AG04449 (cell line): Measurements from ENCODE around the gene RBM4.
"Not testable (repeated sequence)": the region's sequence is repeated elsewhere in the genome, so short reads cannot be mapped to it uniquely, and the experiment has no call there.

ENCODE experiments used
- CTCF ChIA-PET: fragments of 350-600 bp; formaldehyde crosslinking; extraction: SDS; loops from one replicate; lab custom pipeline; 2021; ENCODE audit warnings: antibody characterized with exemption; lab: Yijun Ruan, JAX
- POLR2A ChIA-PET: fragments of 400-600, 350-600 bp; formaldehyde crosslinking; extraction: SDS; loops from one replicate; lab custom pipeline; 2020; ENCODE audit warnings: antibody characterized with exemption, inconsistent platforms; lab: Yijun Ruan, JAX
- DNase-seq: peaks from one replicate; pipeline ENCODE4 v3.0.0-alpha.2; 2010; ENCODE audit warnings: low read depth, low spot score
- H3K4me3 ChIP-seq: 2 replicates; pipeline ENCODE4 v1.5.1; 2011; ENCODE audit warnings: low read depth, mild to moderate bottlenecking, control low read depth, low read length
- CTCF ChIP-seq: IDR thresholded peaks from one replicate; pipeline ENCODE4 v1.5.1; 2011; ENCODE audit warnings: mild to moderate bottlenecking, moderate library complexity, low read length, control low read depth, inconsistent platforms; ENCODE audit not compliant: insufficient read depth; ENCODE audit errors: missing control alignments

RBM4 gene

GRCh38 chr11:66600631-66601233, 37.8 kb upstream of the RBM4 start:
- ChIA-PET CTCF (interaction anchor here (1.0 to 1.4 kb wide), 3 partner anchors 8 to 16 kb away, joined by 3 to 4 read pairs (median 3); partner anchors contain the start of genes CCDC87 and CCS), POLR2A (interaction anchor here (0.6 to 1.4 kb wide), 2 partner anchors 16 to 20 kb away, joined by 3 to 6 read pairs; partner anchors contain the start of gene RBM14)
- no peak overlapping the region for H3K4me3 ChIP-seq

GRCh38 chr11:66603072-66603471, 35.4 kb upstream of the RBM4 start:
- TF ChIP-seq CTCF: no peak
- H3K4me3 ChIP-seq: no peak overlapping the region
- CTCF ChIA-PET: interaction anchor here (1.0 to 1.2 kb wide), 2 partner anchors 11 to 34 kb away, joined by 3 to 7 read pairs; partner anchors contain the start of gene CCDC87
- DNase-seq: no peak
- POLR2A ChIA-PET: interaction anchor here (1.0 to 1.2 kb wide), 3 partner anchors 13 to 72 kb away, joined by 3 to 6 read pairs (median 3); partner anchors contain the start of gene RBM14

More at GRCh38 chr11:66600631-66601233, 37.8 kb upstream of the RBM4 start:
- no peak for TF ChIP-seq CTCF
- no peak for DNase-seq

GRCh38 chr11:66604155-66604554, 34.3 kb upstream of the RBM4 start:
- CTCF ChIA-PET: no interaction called here
- DNase-seq: no peak
- no peak for TF ChIP-seq CTCF
- POLR2A ChIA-PET: interaction anchor here (1.3 kb wide), 1 partner anchor 12 kb away, joined by 4 read pairs; the partner anchor contains the start of gene RBM14
- H3K4me3 ChIP-seq: no peak overlapping the region

- ChIA-PET POLR2A (interaction anchor here (1.7 kb wide), 1 partner anchor 10 kb away, joined by 10 read pairs; the partner anchor contains the start of gene RBM14), CTCF (interaction anchor here (0.6 to 1.2 kb wide), 3 partner anchors 14 to 123 kb away, joined by 3 to 6 read pairs (median 4); partner anchors contain the start of gene CCDC87)
- not testable (repeated sequence) for DNase-seq, H3K4me3 ChIP-seq
Observed at GRCh38 chr11:66606608-66607007, 31.9 kb upstream of the RBM4 start.

GRCh38 chr11:66607126-66607834, 31.2 kb upstream of the RBM4 start:
- POLR2A ChIA-PET: interaction anchor here (0.6 to 1.7 kb wide), 2 partner anchors 9 to 91 kb away, joined by 5 to 10 read pairs; partner anchors contain the start of gene RBM14
- DNase-seq: no peak
- no peak overlapping the region for H3K4me3 ChIP-seq
- no peak for TF ChIP-seq CTCF
- CTCF ChIA-PET: interaction anchor here (0.8 to 1.4 kb wide), 4 partner anchors 9 to 71 kb away, joined by 4 to 6 read pairs (median 4); partner anchors contain the start of genes CCDC87 and RBM4B

- H3K4me3 ChIP-seq: no peak overlapping the region
- DNase-seq: no peak
- no peak for TF ChIP-seq CTCF
- ChIA-PET CTCF (no interaction called here), POLR2A (no interaction called here)
Observed at GRCh38 chr11:66609721-66610617, 28.5 kb upstream of the RBM4 start.
